ENCODE measurements around the gene LMAN2.

DNA sequence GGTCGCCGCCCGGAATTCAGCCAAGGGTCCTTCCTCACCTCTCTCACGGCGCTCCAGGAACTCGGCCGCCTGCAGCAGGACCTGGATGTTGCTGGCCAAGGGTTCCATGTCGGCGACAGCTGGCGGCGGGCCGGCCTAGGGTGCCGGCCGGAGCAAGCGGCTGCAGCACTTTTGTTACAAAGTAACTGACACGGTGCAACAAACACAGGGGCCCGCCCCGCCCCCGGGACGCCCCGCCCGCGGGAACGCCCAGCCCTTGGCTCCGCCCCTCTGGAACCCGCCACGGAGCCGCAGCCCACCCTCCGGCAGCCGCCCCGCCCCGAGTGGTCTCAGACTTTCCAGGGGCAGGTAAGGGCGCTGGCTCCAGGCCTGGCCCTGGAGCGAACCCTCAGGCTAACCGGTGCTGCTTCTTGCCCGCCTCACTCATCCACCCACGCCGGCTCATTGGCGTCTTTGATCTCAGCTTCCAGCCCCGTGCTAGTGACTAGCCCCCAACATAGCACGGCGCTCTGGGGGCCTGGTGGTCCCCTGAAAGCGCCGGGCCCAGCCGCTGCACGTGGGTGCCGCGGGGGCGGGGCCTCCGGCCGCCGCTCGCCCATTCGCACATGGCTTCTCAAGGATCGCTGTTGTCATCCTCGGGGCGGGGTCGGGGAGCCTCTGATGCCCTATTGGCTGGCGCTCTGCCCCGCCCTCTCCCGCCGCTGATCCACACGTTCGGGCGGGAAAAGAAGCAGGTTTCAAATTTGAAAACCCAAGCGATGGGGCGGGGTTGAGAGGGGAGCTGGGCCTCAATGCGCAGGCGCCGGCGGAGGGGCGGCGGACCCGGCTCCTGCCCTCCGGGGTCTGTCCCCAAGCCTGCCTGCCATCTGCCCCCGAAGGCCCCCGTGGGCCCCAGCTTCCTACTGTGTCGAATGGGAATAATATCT lies 39.5 kb downstream of the LMAN2 start, which contains the start of gene MXD3:
- TF ChIP-seq, protein P1, sequence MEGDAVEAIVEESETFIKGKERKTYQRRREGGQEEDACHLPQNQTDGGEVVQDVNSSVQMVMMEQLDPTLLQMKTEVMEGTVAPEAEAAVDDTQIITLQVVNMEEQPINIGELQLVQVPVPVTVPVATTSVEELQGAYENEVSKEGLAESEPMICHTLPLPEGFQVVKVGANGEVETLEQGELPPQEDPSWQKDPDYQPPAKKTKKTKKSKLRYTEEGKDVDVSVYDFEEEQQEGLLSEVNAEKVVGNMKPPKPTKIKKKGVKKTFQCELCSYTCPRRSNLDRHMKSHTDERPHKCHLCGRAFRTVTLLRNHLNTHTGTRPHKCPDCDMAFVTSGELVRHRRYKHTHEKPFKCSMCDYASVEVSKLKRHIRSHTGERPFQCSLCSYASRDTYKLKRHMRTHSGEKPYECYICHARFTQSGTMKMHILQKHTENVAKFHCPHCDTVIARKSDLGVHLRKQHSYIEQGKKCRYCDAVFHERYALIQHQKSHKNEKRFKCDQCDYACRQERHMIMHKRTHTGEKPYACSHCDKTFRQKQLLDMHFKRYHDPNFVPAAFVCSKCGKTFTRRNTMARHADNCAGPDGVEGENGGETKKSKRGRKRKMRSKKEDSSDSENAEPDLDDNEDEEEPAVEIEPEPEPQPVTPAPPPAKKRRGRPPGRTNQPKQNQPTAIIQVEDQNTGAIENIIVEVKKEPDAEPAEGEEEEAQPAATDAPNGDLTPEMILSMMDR (IDR thresholded peaks at IDR 0.05) = no peak
- TF ChIP-seq POLR2A (IDR thresholded peaks at IDR 0.05) = no peak

All from right lobe of liver (tissue), 4 donors.